HepG2 (cell line): ENCODE data around the gene PRRC2A. TPM values are rescaled to one million over a fixed set of nuclear protein-coding genes. Genes with fewer than 3 reads are reported as not detected.

Source experiments
- ATRX ChIP-seq: sonication (generic); formaldehyde crosslinking; IDR thresholded peaks from 2 replicates; pipeline ENCODE4 v1.4.0; 2020; ENCODE audit warnings: missing genetic modification reagents, borderline replicate concordance
- CREM ChIP-seq, 2 experiments: sonication (generic) in 1 of 2; formaldehyde crosslinking in 1 of 2; IDR thresholded peaks; 2 replicates each; pipeline versions ENCODE4 v1.4.0 to v1.6.1; 2016 to 2020; ENCODE audit warnings: antibody characterized with exemption in 1 of 2, mild to moderate bottlenecking in 1 of 2, missing genetic modification reagents in 1 of 2
- FOXJ3 ChIP-seq: sonication (generic); formaldehyde crosslinking; IDR thresholded peaks from 2 replicates; pipeline ENCODE4 v1.4.0; 2020; ENCODE audit warnings: missing genetic modification reagents, mild to moderate bottlenecking, borderline replicate concordance
- HNF4G ChIP-seq, 2 experiments: sonication (generic) in 1 of 2; formaldehyde crosslinking in 1 of 2; IDR thresholded peaks; 2 replicates each; pipeline versions ENCODE4 v1.4.0 to v1.6.1; 2011 to 2020; ENCODE audit warnings: borderline replicate concordance in 2 of 2, low read depth in 2 of 2, mild to moderate bottlenecking in 2 of 2, low read length in 1 of 2, missing genetic modification reagents in 1 of 2, moderate library complexity in 1 of 2
- PAF1 ChIP-seq: IDR thresholded peaks from 2 replicates; pipeline ENCODE4 v1.6.1; 2016; ENCODE audit warnings: missing genetic modification reagents, missing compliant biosample characterization
- ZFP90 ChIP-seq: sonication (generic); formaldehyde crosslinking; IDR thresholded peaks from 2 replicates; pipeline ENCODE4 v1.8.0; 2022; ENCODE audit warnings: missing genetic modification reagents, mild to moderate bottlenecking, inconsistent platforms, borderline replicate concordance
- ZKSCAN8 ChIP-seq: IDR thresholded peaks from 2 replicates; pipeline ENCODE4 v1.6.1; 2016; ENCODE audit warnings: borderline replicate concordance, missing genetic modification reagents, missing compliant biosample characterization
- ZNF20 ChIP-seq: sonication (generic); formaldehyde crosslinking; IDR thresholded peaks from 2 replicates; pipeline ENCODE4 v1.4.0; 2020; ENCODE audit warnings: mild to moderate bottlenecking, moderate library complexity, missing genetic modification reagents
- ZNF546 ChIP-seq: sonication (generic); formaldehyde crosslinking; conservative IDR thresholded peaks from 2 replicates; pipeline ENCODE4 v1.8.1; 2023; ENCODE audit warnings: mild to moderate bottlenecking, missing genetic modification reagents
- ZNF619 ChIP-seq: sonication (generic); formaldehyde crosslinking; IDR thresholded peaks from 2 replicates; pipeline ENCODE4 v1.4.0; 2020; ENCODE audit warnings: mild to moderate bottlenecking, missing genetic modification reagents
- polyA plus RNA-seq, 8 experiments: library from polyadenylated mRNA; depleted of rRNA in 3 of 8; stranded (reverse) in 7 of 8; unstranded in 1 of 8; fragments of >200 nt; fragmentation: Illumina TruSeq in 4 of 8; extraction: Trizol in 4 of 8; gene quantifications; 2 replicates each; pipeline versions ENCODE4 v1.2.1 to v1.2.3, GENCODE V29; 2011 to 2016; ENCODE audit warnings: low read depth in 4 of 8, missing spikeins in 1 of 8, mixed read lengths in 1 of 8; ENCODE audit not compliant: insufficient read depth in 1 of 8
- total RNA-seq, 5 experiments: library from RNA; depleted of rRNA; stranded (reverse); fragments of >200 nt; fragmentation: Illumina TruSeq; extraction: Trizol; gene quantifications; 2 replicates each; pipeline ENCODE4 v1.2.3, GENCODE V29; 2016; ENCODE audit warnings: low read depth in 1 of 5
- TF ChIP-seq, protein P1 (sequence below): sonication (generic); formaldehyde crosslinking; IDR thresholded peaks from 2 replicates; pipeline ENCODE4 v1.4.0; 2020; ENCODE audit warnings: missing genetic modification reagents
- TF ChIP-seq, protein P2 (sequence below): sonication (generic); formaldehyde crosslinking; IDR thresholded peaks from one replicate; pipeline ENCODE4 v1.5.1; 2020; ENCODE audit warnings: mild to moderate bottlenecking, missing genetic modification reagents; ENCODE audit errors: not compliant biosample characterization

PRRC2A gene
- total and polyA plus RNA-seq, 2 of the 13 experiments (the other 11 are each of a cell fraction or from before 2014, with no cell fraction given) = 38.9 to 47.4 TPM

DNA sequence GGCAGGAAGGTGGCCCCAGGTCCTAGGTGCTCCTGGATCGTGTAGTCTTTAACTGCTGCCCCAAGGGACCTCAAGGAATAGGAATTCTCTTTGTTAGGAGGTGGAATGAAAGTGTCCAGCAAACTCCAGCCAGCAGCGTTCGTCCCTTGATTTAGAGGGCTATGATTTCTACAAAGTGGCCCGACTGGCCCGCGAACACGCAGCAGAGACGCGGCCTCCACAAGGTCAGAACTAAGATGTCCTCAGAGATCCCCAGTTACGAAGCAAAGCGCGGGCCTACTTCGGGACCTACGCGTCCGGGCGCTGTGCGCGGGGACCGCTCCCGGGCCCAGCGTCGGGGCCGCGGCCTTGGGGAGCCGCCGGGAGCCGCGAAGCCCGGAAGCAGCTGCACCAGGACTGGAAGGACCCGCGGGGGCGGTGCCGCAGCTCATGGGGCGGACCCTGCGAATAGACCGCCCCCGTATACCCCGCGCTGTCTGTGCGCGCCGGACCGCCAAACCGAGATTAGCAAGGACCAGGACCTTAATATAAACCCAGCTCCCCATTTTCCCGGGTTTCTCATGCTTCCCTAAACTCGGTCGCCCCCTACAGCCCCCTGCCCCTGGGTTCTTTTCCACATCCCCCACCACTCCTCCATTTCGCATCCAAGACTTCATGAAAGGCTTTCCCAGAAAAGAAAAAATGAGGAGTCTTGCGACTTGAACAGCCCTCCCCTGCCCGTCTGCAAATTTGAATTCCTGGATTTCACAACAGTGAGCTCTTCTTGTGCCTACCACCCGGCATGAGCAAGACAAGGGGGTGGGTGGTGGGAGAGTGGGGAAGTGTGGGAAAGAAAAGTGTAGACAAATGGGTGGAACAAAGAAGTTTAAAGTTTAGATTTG is 40.1 kb downstream of the PRRC2A start, which contains the start of gene C6orf47 (continued):
- TF ChIP-seq CREM (IDR thresholded peaks at IDR 0.05) (no peak; the same call in 1 of the 2 replicates), CREM (CRISPR knock-in tag; IDR thresholded peaks at IDR 0.05) (no peak), FOXJ3 (CRISPR knock-in tag) (peak; percentile 24; the same call in 1 of the 2 replicates), ZFP90 (peak; percentile 57; the same call in 1 of the 2 replicates), ATRX (CRISPR knock-in tag) (no peak), ZNF619 (CRISPR knock-in tag) (0 out of 2 replicates have a peak, but pooled peaks have one; percentile 64), HNF4G (IDR thresholded peaks at IDR 0.05; ENCODE audit: borderline replicate concordance, low read depth, low read length) (no peak; the same call in 1 of the 2 replicates), HNF4G (CRISPR knock-in tag; IDR thresholded peaks at IDR 0.05; ENCODE audit: borderline replicate concordance, low read depth) (peak; percentile 71; the same call in 1 of the 2 replicates), ZNF20 (CRISPR knock-in tag) (0 out of 2 replicates have a peak, but pooled peaks have one; percentile 28), ZNF546 (peak; percentile 90), ZKSCAN8 (CRISPR knock-in tag) (no peak; the same call in 1 of the 2 replicates), PAF1 (peak; percentile 17; the same call in 1 of the 2 replicates)
- TF ChIP-seq, protein P1, sequence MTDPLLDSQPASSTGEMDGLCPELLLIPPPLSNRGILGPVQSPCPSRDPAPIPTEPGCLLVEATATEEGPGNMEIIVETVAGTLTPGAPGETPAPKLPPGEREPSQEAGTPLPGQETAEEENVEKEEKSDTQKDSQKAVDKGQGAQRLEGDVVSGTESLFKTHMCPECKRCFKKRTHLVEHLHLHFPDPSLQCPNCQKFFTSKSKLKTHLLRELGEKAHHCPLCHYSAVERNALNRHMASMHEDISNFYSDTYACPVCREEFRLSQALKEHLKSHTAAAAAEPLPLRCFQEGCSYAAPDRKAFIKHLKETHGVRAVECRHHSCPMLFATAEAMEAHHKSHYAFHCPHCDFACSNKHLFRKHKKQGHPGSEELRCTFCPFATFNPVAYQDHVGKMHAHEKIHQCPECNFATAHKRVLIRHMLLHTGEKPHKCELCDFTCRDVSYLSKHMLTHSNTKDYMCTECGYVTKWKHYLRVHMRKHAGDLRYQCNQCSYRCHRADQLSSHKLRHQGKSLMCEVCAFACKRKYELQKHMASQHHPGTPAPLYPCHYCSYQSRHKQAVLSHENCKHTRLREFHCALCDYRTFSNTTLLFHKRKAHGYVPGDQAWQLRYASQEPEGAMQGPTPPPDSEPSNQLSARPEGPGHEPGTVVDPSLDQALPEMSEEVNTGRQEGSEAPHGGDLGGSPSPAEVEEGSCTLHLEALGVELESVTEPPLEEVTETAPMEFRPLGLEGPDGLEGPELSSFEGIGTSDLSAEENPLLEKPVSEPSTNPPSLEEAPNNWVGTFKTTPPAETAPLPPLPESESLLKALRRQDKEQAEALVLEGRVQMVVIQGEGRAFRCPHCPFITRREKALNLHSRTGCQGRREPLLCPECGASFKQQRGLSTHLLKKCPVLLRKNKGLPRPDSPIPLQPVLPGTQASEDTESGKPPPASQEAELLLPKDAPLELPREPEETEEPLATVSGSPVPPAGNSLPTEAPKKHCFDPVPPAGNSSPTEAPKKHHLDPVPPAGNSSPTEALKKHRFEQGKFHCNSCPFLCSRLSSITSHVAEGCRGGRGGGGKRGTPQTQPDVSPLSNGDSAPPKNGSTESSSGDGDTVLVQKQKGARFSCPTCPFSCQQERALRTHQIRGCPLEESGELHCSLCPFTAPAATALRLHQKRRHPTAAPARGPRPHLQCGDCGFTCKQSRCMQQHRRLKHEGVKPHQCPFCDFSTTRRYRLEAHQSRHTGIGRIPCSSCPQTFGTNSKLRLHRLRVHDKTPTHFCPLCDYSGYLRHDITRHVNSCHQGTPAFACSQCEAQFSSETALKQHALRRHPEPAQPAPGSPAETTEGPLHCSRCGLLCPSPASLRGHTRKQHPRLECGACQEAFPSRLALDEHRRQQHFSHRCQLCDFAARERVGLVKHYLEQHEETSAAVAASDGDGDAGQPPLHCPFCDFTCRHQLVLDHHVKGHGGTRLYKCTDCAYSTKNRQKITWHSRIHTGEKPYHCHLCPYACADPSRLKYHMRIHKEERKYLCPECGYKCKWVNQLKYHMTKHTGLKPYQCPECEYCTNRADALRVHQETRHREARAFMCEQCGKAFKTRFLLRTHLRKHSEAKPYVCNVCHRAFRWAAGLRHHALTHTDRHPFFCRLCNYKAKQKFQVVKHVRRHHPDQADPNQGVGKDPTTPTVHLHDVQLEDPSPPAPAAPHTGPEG (CRISPR knock-in tag) = peak; percentile 82
- TF ChIP-seq, protein P2, sequence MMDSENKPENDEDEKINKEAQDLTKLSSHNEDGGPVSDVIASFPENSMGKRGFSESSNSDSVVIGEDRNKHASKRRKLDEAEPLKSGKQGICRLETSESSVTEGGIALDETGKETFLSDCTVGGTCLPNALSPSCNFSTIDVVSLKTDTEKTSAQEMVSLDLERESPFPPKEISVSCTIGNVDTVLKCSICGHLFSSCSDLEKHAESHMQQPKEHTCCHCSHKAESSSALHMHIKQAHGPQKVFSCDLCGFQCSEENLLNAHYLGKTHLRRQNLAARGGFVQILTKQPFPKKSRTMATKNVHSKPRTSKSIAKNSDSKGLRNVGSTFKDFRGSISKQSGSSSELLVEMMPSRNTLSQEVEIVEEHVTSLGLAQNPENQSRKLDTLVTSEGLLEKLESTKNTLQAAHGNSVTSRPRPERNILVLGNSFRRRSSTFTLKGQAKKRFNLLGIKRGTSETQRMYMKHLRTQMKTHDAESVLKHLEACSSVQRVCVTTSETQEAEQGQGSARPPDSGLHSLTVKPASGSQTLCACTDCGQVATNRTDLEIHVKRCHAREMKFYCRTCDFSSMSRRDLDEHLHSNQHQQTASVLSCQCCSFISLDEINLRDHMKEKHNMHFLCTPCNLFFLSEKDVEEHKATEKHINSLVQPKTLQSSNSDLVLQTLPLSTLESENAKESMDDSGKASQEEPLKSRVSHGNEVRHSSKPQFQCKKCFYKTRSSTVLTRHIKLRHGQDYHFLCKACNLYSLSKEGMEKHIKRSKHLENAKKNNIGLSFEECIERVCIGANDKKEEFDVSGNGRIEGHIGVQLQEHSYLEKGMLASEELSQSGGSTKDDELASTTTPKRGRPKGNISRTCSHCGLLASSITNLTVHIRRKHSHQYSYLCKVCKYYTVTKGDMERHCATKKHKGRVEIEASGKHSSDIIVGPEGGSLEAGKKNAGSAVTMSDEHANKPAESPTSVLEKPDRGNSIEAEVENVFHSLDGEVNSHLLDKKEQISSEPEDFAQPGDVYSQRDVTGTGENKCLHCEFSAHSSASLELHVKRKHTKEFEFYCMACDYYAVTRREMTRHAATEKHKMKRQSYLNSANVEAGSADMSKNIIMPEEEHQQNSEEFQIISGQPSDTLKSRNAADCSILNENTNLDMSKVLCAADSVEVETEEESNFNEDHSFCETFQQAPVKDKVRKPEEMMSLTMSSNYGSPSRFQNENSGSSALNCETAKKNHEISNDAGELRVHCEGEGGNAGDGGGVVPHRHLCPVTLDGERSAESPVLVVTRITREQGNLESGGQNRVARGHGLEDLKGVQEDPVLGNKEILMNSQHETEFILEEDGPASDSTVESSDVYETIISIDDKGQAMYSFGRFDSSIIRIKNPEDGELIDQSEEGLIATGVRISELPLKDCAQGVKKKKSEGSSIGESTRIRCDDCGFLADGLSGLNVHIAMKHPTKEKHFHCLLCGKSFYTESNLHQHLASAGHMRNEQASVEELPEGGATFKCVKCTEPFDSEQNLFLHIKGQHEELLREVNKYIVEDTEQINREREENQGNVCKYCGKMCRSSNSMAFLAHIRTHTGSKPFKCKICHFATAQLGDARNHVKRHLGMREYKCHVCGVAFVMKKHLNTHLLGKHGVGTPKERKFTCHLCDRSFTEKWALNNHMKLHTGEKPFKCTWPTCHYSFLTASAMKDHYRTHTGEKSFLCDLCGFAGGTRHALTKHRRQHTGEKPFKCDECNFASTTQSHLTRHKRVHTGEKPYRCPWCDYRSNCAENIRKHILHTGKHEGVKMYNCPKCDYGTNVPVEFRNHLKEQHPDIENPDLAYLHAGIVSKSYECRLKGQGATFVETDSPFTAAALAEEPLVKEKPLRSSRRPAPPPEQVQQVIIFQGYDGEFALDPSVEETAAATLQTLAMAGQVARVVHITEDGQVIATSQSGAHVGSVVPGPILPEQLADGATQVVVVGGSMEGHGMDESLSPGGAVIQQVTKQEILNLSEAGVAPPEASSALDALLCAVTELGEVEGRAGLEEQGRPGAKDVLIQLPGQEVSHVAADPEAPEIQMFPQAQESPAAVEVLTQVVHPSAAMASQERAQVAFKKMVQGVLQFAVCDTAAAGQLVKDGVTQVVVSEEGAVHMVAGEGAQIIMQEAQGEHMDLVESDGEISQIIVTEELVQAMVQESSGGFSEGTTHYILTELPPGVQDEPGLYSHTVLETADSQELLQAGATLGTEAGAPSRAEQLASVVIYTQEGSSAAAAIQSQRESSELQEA (CRISPR knock-in tag) = no peak
